Sigmoid colon (tissue), 7 donors: ENCODE measurements around the gene HOMER2. TPM values are rescaled to one million over a fixed set of nuclear protein-coding genes. Genes with fewer than 3 reads are reported as not detected.

Experiments
- DNase-seq: peaks from one replicate; pipeline ENCODE4 v3.0.0-alpha.2; 2019
- H3K27ac ChIP-seq, 4 donors: fragments of 200-600 bp; sonication (generic); one replicate each; pipeline ENCODE4 v1.5.1; 2016 to 2019; ENCODE audit warnings: mild to moderate bottlenecking in 1 of 4
- H3K27me3 ChIP-seq, 3 donors: fragments of 200-600 bp; sonication (generic); one replicate each; pipeline ENCODE4 v1.5.1; 2019; ENCODE audit warnings: mild to moderate bottlenecking in 1 of 3
- H3K36me3 ChIP-seq, 4 donors: fragments of 200-600 bp; sonication (generic); one replicate each; pipeline ENCODE4 v1.5.1; 2016 to 2019
- H3K4me1 ChIP-seq, 4 donors: fragments of 200-600 bp; sonication (generic); one replicate each; pipeline ENCODE4 v1.5.1; 2017 to 2019
- H3K4me3 ChIP-seq, 4 donors: fragments of 200-600 bp; sonication (generic); one replicate each; pipeline ENCODE4 v1.5.1; 2017 to 2019; ENCODE audit warnings: mild to moderate bottlenecking in 2 of 4, moderate library complexity in 1 of 4
- H3K9me3 ChIP-seq, 4 donors: fragments of 200-600 bp in 3 of 4; sonication (generic) in 3 of 4; one replicate each; pipeline versions ENCODE4 v1.5.1 to v1.6.1; 2013 to 2019
- CTCF ChIP-seq, 4 experiments: fragments of 450-650 bp in 3 of 4; fragments of 200-600 bp in 1 of 4; IDR thresholded peaks; one replicate each; pipeline ENCODE4 v1.5.1; 2016 to 2019; ENCODE audit warnings: antibody characterized with exemption in 4 of 4, mild to moderate bottlenecking in 3 of 4, moderate library complexity in 2 of 4
- EP300 ChIP-seq, 4 donors: sonication (generic); formaldehyde crosslinking; IDR thresholded peaks; one replicate each; pipeline ENCODE4 v1.6.1; 2017; ENCODE audit warnings: antibody characterized with exemption in 4 of 4
- POLR2A ChIP-seq, 2 donors: fragments of 450-650 bp; IDR thresholded peaks; one replicate each; pipeline ENCODE4 v1.6.1; 2016; ENCODE audit warnings: antibody characterized with exemption in 2 of 2, mild to moderate bottlenecking in 2 of 2, moderate library complexity in 2 of 2
- POLR2AphosphoS5 ChIP-seq, 4 donors: sonication (generic); formaldehyde crosslinking; IDR thresholded peaks; one replicate each; pipeline ENCODE4 v1.6.1; 2017; ENCODE audit warnings: antibody characterized with exemption in 4 of 4
- WGBS, 2 donors: extraction: QIAGEN DNeasy Blood & Tissue Kit; methylation state at CpG; one replicate each; pipeline ENCODE4 v1.1.7; 2013; 5-methylcytosine and 5-hydroxymethylcytosine counted together
- intact Hi-C: fragments of 100-400 bp; cut with DNase I; formaldehyde crosslinking; loops from one replicate; pipeline ENCODE4 v1.15.1; 2023
- polyA plus RNA-seq, 3 donors: library from polyadenylated mRNA; stranded (reverse); fragments of 200-250 nt; gene quantifications; one replicate each; pipeline ENCODE4 v1.2.3, GENCODE V29; 2013
- total RNA-seq, 4 donors: library from RNA; depleted of rRNA; stranded (reverse); fragments of >200 nt; gene quantifications; one replicate each; pipeline ENCODE4 v1.1.0, GENCODE V29; 2016
- donor health status: healthy with polysubstance abuse.
- donor health status: Bipolar disorder and iron deficiency.
- donor health status: healthy.

The HOMER2 gene
- total and polyA plus RNA-seq, 7 donors: under 0.01 to 16.8 (median 7.1) TPM

GRCh38 chr15:82877825-82878224 is 74.7 kb downstream of the HOMER2 start:
- no peak for DNase-seq
- H3K4me1 ChIP-seq: no peaks in the 10 kb centered on the region
- no peaks in the 10 kb centered on the region for H3K9me3 ChIP-seq
- TF ChIP-seq POLR2AphosphoS5 (IDR thresholded peaks at IDR 0.05) (no peak), POLR2A (IDR thresholded peaks at IDR 0.05) (no peak), EP300 (IDR thresholded peaks at IDR 0.05) (no peak), CTCF (IDR thresholded peaks at IDR 0.05) (no peak)
- H3K36me3 ChIP-seq: peaks cover 0 to 10% (median 0%) of the 10 kb centered on the region in 4 donors
- intact Hi-C loops: no loop called here
- H3K4me3 ChIP-seq: no peak overlapping the region
- H3K27me3 ChIP-seq: no peaks in the 10 kb centered on the region
- no peak overlapping the region for H3K27ac ChIP-seq
- whole genome bisulfite sequencing, 2 donors: 91 to 94% methylated on average over 2 of the region's 2 CpGs

- Histone ChIP-seq H3K4me3 (no peak overlapping the region), H3K27me3 (no peaks in the 10 kb centered on the region), H3K36me3 (peaks cover 0 to 10% (median 0%) of the 10 kb centered on the region in 4 donors), H3K9me3 (no peaks in the 10 kb centered on the region), H3K4me1 (no peaks in the 10 kb centered on the region), H3K27ac (no peak overlapping the region)
- no peak for DNase-seq
- WGBS, 2 donors: 92 to 93% methylated on average over 7 of the region's 7 CpGs
- TF ChIP-seq CTCF (IDR thresholded peaks at IDR 0.05) (no peak), EP300 (IDR thresholded peaks at IDR 0.05) (no peak), POLR2A (IDR thresholded peaks at IDR 0.05) (no peak), POLR2AphosphoS5 (IDR thresholded peaks at IDR 0.05) (no peak)
- intact Hi-C loops: no loop called here
Measured at GRCh38 chr15:82875411-82876003, 77.0 kb downstream of the HOMER2 start.

GRCh38 chr15:82874961-82875360 is 77.6 kb downstream of the HOMER2 start:
- Histone ChIP-seq H3K4me3 (no peak overlapping the region), H3K36me3 (peaks cover 0 to 10% (median 0%) of the 10 kb centered on the region in 4 donors), H3K4me1 (no peaks in the 10 kb centered on the region), H3K27me3 (no peaks in the 10 kb centered on the region), H3K27ac (no peak overlapping the region), H3K9me3 (no peaks in the 10 kb centered on the region)
- WGBS, 2 donors: 86% methylated on average over 10 of the region's 10 CpGs
- no peak for TF ChIP-seq POLR2A (IDR thresholded peaks at IDR 0.05)
- TF ChIP-seq CTCF (IDR thresholded peaks at IDR 0.05): no peak
- TF ChIP-seq POLR2AphosphoS5 (IDR thresholded peaks at IDR 0.05): no peak
- TF ChIP-seq EP300 (IDR thresholded peaks at IDR 0.05): no peak
- intact Hi-C loops: no loop called here
- DNase-seq: no peak

- intact Hi-C loops: no loop called here
- no peak for TF ChIP-seq EP300 (IDR thresholded peaks at IDR 0.05)
- TF ChIP-seq POLR2AphosphoS5 (IDR thresholded peaks at IDR 0.05): no peak
- no peak for TF ChIP-seq POLR2A (IDR thresholded peaks at IDR 0.05)
- no peak for TF ChIP-seq CTCF (IDR thresholded peaks at IDR 0.05)
- peaks cover 0 to 10% (median 0%) of the 10 kb centered on the region in 4 donors for H3K36me3 ChIP-seq
- DNase-seq: no peak
- H3K4me1 ChIP-seq: no peaks in the 10 kb centered on the region
- no peak overlapping the region for H3K4me3 ChIP-seq
- no peak overlapping the region for H3K27ac ChIP-seq
- 76 to 80% methylated on average over 1 of the region's 1 CpG for WGBS, 2 donors
- no peaks in the 10 kb centered on the region for H3K9me3 ChIP-seq
- H3K27me3 ChIP-seq: no peaks in the 10 kb centered on the region
Measured at GRCh38 chr15:82874267-82874666, 78.3 kb downstream of the HOMER2 start.
